ENCODE data around the gene ATP2B3. TPM values are rescaled to one million over a fixed set of nuclear protein-coding genes. Genes with fewer than 3 reads are reported as not detected.

Gene ATP2B3
- total RNA-seq, 1 experiment from 2014 or later: 0.35 TPM

DNA sequence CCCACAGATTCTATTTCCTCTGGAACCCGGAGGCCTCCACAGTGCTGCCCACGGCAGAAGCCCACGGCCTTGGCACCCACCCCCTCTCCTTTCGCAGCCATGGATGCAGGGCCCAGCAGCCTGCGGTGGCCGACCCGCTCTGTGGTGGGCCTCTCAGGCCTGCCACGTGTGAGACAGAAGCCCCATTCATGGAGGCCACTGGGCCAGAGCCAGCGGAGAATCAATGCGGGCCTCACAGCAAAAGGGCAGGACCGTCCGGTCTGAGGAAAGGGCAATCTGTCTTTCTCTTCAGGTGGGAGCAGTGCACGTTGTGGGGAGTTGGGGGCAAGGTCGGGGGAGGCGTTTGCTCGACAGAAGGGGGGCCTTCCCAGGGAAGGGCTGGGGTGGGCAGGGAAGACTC is 38.7 kb upstream of the ATP2B3 start:
- H4K8ac ChIP-seq (replicated peaks; ENCODE audit: insufficient read length, low read depth, low read length): no peak overlapping the region
- DNase-seq: no peak
- H2AFZ ChIP-seq (ENCODE audit: low read length): no peak overlapping the region
- H2AK5ac ChIP-seq (ENCODE audit: insufficient read length, low read length): no peak overlapping the region
- Mint-ChIP-seq H3K4me3 (no peak overlapping the region), H3K27me3 (ENCODE audit: low read depth) (peaks cover 23% of the 10 kb centered on the region), H3K4me1 (peaks cover 2% of the 10 kb centered on the region in 2 experiments; a peak in 3 of 4 replicates), H3K36me3 (ENCODE audit: insufficient read depth in 1 of 3, low read depth in 3 of 3) (peaks cover 0 to 3% (median 0%) of the 10 kb centered on the region in 3 experiments; a peak in 1 of 7 replicates), H3K9me3 (peaks cover 33 to 47% of the 10 kb centered on the region in 2 experiments), H3K27ac (no peak overlapping the region; a peak in 1 of 7 replicates)
- no peaks in the 10 kb centered on the region for H3K79me1 ChIP-seq (ENCODE audit: insufficient read depth, low read depth, low read length, poor library complexity, severe bottlenecking)
- no peak overlapping the region for H3T11ph ChIP-seq (ENCODE audit: low read length)
- no peak overlapping the region for H4K91ac ChIP-seq (ENCODE audit: insufficient read length, low read depth, low read length)
- H3K4ac ChIP-seq (ENCODE audit: low read depth, low read length): no peak overlapping the region
- H3K27me3 ChIP-seq (ENCODE audit: insufficient read depth, low read length): peaks cover 3% of the 10 kb centered on the region
- no peak overlapping the region for H3K18ac ChIP-seq (ENCODE audit: insufficient read length, low read depth, low read length)
- no peak overlapping the region for H3K27ac ChIP-seq (ENCODE audit: insufficient read length, low read depth, low read length)
- H4K5ac ChIP-seq (ENCODE audit: insufficient read length, low read depth, low read length): no peak overlapping the region
- no peak overlapping the region for H3K56ac ChIP-seq (ENCODE audit: insufficient read length, low read depth, low read length)
- H3K23ac ChIP-seq (ENCODE audit: insufficient read length, low read depth, low read length): no peak overlapping the region
- H4K20me1 ChIP-seq (ENCODE audit: control insufficient read depth, insufficient read depth, insufficient read length): no peaks in the 10 kb centered on the region
- no peak overlapping the region for H3K9ac ChIP-seq (ENCODE audit: extremely low read depth, insufficient read length, low read length)
- H3K4me2 ChIP-seq (ENCODE audit: insufficient read depth, insufficient read length, low read length): no peak overlapping the region
- no peak for TF ChIP-seq CTCF (conservative IDR thresholded peaks at IDR 0.05)
- H3K9me3 ChIP-seq (ENCODE audit: control insufficient read depth, low read depth, low read length): peaks cover 21% of the 10 kb centered on the region
- no peaks in the 10 kb centered on the region for H3K23me2 ChIP-seq (ENCODE audit: insufficient read length, low read depth, low read length, poor library complexity, severe bottlenecking)
- no peak overlapping the region for H2BK120ac ChIP-seq (ENCODE audit: low read depth, low read length, poor library complexity, severe bottlenecking)
- no peaks in the 10 kb centered on the region for H3K79me2 ChIP-seq (ENCODE audit: insufficient read depth, low read length)
- no peak overlapping the region for H2BK12ac ChIP-seq (ENCODE audit: insufficient read length, low read depth, low read length)
- WGBS (ENCODE audit: extremely low coverage, insufficient read length, low lambda C conversion rate): no CpG with 5 or more reads among the region's 16 CpGs
- no peak overlapping the region for H3K14ac ChIP-seq (ENCODE audit: insufficient read depth, low read length)
- H2BK5ac ChIP-seq (ENCODE audit: insufficient read length, low read length): no peak overlapping the region
- H3K4me1 ChIP-seq (ENCODE audit: insufficient read depth, low read length): no peaks in the 10 kb centered on the region; the same call in 1 of the 2 replicates
- H2BK15ac ChIP-seq (ENCODE audit: low read depth, low read length): no peak overlapping the region
- no peak overlapping the region for H2BK20ac ChIP-seq (ENCODE audit: low read depth, low read length, poor library complexity, severe bottlenecking)

Data from H9 (cell line).